SH-SY5Y (cell line): Measurements from ENCODE around the gene MSI2.

ENCODE experiments used
- GATA2 ChIP-seq: IDR thresholded peaks from 2 replicates; pipeline ENCODE4 v1.6.1; 2011; ENCODE audit warnings: mild to moderate bottlenecking, low read depth, low read length
- GATA3 ChIP-seq: IDR thresholded peaks from 2 replicates; pipeline ENCODE4 v1.6.1; 2011; ENCODE audit warnings: low read depth, mild to moderate bottlenecking, low read length, moderate library complexity

- no peak for TF ChIP-seq GATA2
- no peak for TF ChIP-seq GATA3
Measured at GRCh38 chr17:57651996-57652395, 395.7 kb downstream of the MSI2 start.
